ENCODE measurements around the gene SLC25A22.

GRCh38 chr11:811446-812245, 13.6 kb upstream of the SLC25A22 start:
- TF ChIP-seq POLR2AphosphoS5 (IDR thresholded peaks at IDR 0.05) (no peak), POLR2A (IDR thresholded peaks at IDR 0.05) (no peak)
- TF ChIP-seq, protein P1, sequence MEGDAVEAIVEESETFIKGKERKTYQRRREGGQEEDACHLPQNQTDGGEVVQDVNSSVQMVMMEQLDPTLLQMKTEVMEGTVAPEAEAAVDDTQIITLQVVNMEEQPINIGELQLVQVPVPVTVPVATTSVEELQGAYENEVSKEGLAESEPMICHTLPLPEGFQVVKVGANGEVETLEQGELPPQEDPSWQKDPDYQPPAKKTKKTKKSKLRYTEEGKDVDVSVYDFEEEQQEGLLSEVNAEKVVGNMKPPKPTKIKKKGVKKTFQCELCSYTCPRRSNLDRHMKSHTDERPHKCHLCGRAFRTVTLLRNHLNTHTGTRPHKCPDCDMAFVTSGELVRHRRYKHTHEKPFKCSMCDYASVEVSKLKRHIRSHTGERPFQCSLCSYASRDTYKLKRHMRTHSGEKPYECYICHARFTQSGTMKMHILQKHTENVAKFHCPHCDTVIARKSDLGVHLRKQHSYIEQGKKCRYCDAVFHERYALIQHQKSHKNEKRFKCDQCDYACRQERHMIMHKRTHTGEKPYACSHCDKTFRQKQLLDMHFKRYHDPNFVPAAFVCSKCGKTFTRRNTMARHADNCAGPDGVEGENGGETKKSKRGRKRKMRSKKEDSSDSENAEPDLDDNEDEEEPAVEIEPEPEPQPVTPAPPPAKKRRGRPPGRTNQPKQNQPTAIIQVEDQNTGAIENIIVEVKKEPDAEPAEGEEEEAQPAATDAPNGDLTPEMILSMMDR (IDR thresholded peaks at IDR 0.05): no peak

Data from breast epithelium (tissue), 3 donors.